A549 (cell line): ENCODE data around the gene CALN1. TPM values are rescaled to one million over a fixed set of nuclear protein-coding genes. Genes with fewer than 3 reads are reported as not detected.

Experiments used
- ATAC-seq, 2 experiments: fragments of 200-7000 bp in 1 of 2; fragments of >200 bp in 1 of 2; cut with Nextera tagmentation in 1 of 2; cut with Tn5 transposase in 1 of 2; 3 replicates each; pipeline versions ENCODE4 v1.8.0 to v1.9.1; 2018 to 2020; ENCODE audit warnings: mild to moderate bottlenecking in 1 of 2, moderate library complexity in 1 of 2
- CTCF ChIA-PET: fragments of 300-600 bp; sonication (Branson Sonifier 250); formaldehyde crosslinking; extraction: SDS; loops from one replicate; lab custom pipeline; 2021; ENCODE audit warnings: antibody characterized with exemption, inconsistent platforms; lab: Yijun Ruan, JAX
- POLR2A ChIA-PET: fragments of 350-600 bp; formaldehyde crosslinking; extraction: SDS; loops from one replicate; lab custom pipeline; 2021; ENCODE audit warnings: antibody characterized with exemption, inconsistent platforms; lab: Yijun Ruan, JAX
- DNase-seq, 2 experiments: peaks; one replicate each; pipeline versions ENCODE4 v3.0.0 to v3.0.0-alpha.2; 2011 to 2016; ENCODE audit warnings: low read depth in 1 of 2, low spot score in 1 of 2
- FAIRE-seq: peaks from 2 replicates; lab custom pipeline; 2011; peaks lifted over from hg19 to GRCh38; lab: Jason Lieb, UNC
- H3K27ac ChIP-seq, 2 experiments: fragments of >200 bp; sonication (Bioruptor Twin); formaldehyde crosslinking; 3 replicates each; pipeline ENCODE4 v1.5.1; 2016 to 2017
- H3K4me1 ChIP-seq: fragments of >200 bp; sonication (Bioruptor Twin); formaldehyde crosslinking; 3 replicates; pipeline ENCODE4 v1.6.1; 2016
- H3K4me2 ChIP-seq: fragments of >200 bp; sonication (Bioruptor Twin); formaldehyde crosslinking; 3 replicates; pipeline ENCODE4 v1.6.1; 2016
- H3K4me3 ChIP-seq: fragments of >200 bp; sonication (Bioruptor Twin); formaldehyde crosslinking; 3 replicates; pipeline ENCODE4 v1.5.1; 2016
- H3K9me3 ChIP-seq: fragments of >200 bp; sonication (Bioruptor Twin); formaldehyde crosslinking; 3 replicates; pipeline ENCODE4 v1.6.1; 2016
- BHLHE40 ChIP-seq: IDR thresholded peaks from 2 replicates; pipeline ENCODE4 v1.6.1; 2012; ENCODE audit warnings: low read depth, low read length, inconsistent platforms
- CBX8 ChIP-seq: fragments of 200-600 bp; sonication (generic); IDR thresholded peaks from 2 replicates; pipeline ENCODE4 v1.6.1; 2016
- CEBPB ChIP-seq, 2 experiments: fragments of >200 bp in 1 of 2; sonication (Bioruptor Twin) in 1 of 2; formaldehyde crosslinking in 1 of 2; IDR thresholded peaks; 2 replicates each; pipeline ENCODE4 v1.6.1; 2012 to 2016
- CHD2 ChIP-seq: fragments of 150-350 bp; IDR thresholded peaks from 2 replicates; pipeline ENCODE4 v1.6.1; 2014; ENCODE audit warnings: low read length; ENCODE audit not compliant: partially characterized antibody
- CHD4 ChIP-seq: fragments of 200-600 bp; sonication (generic); IDR thresholded peaks from 2 replicates; pipeline ENCODE4 v1.6.1; 2016; ENCODE audit warnings: antibody characterized with exemption, mild to moderate bottlenecking, borderline replicate concordance
- EHF ChIP-seq: fragments of 250-450 bp; sonication (Bioruptor Pico); IDR thresholded peaks from 2 replicates; pipeline ENCODE4 v1.5.0; 2020; ENCODE audit warnings: mild to moderate bottlenecking
- ELK1 ChIP-seq: fragments of 150-350 bp; IDR thresholded peaks from 2 replicates; pipeline ENCODE4 v1.6.1; 2014; ENCODE audit warnings: low read depth, mild to moderate bottlenecking, low read length
- ESRRA ChIP-seq: fragments of 150-350 bp; IDR thresholded peaks from 2 replicates; pipeline ENCODE4 v1.6.1; 2014; ENCODE audit warnings: mild to moderate bottlenecking, low read length, borderline replicate concordance
- FOSB ChIP-seq: fragments of 250-450 bp; sonication (Bioruptor Pico); IDR thresholded peaks from 2 replicates; pipeline ENCODE4 v1.5.0; 2020; ENCODE audit warnings: mild to moderate bottlenecking, moderate library complexity
- FOSL2 ChIP-seq, 2 experiments: fragments of 450-650 bp in 1 of 2; fragments of >200 bp in 1 of 2; sonication (Bioruptor Twin) in 1 of 2; formaldehyde crosslinking; IDR thresholded peaks; 2 replicates each; pipeline versions ENCODE4 v1.5.0 to v1.6.1; 2016 to 2020; ENCODE audit warnings: mild to moderate bottlenecking in 1 of 2, moderate library complexity in 1 of 2
- FOXS1 ChIP-seq: fragments of 250-450 bp; sonication (Bioruptor Pico); IDR thresholded peaks from 2 replicates; pipeline ENCODE4 v1.5.0; 2020; ENCODE audit warnings: mild to moderate bottlenecking, moderate library complexity
- HEYL ChIP-seq: fragments of 250-450 bp; sonication (Bioruptor Pico); IDR thresholded peaks from 2 replicates; pipeline ENCODE4 v1.8.0; 2021; ENCODE audit warnings: mild to moderate bottlenecking, moderate library complexity
- HOXA7 ChIP-seq: fragments of 250-450 bp; sonication (Bioruptor Pico); IDR thresholded peaks from 2 replicates; pipeline ENCODE4 v1.5.0; 2020; ENCODE audit warnings: mild to moderate bottlenecking, moderate library complexity
- HOXB13 ChIP-seq: fragments of 250-450 bp; sonication (Bioruptor Pico); IDR thresholded peaks from 2 replicates; pipeline ENCODE4 v1.5.0; 2020; ENCODE audit warnings: low read depth, mild to moderate bottlenecking, moderate library complexity
- HOXB5 ChIP-seq: fragments of 250-450 bp; sonication (Bioruptor Pico); IDR thresholded peaks from 2 replicates; pipeline ENCODE4 v1.5.0; 2020; ENCODE audit warnings: mild to moderate bottlenecking, moderate library complexity
- JUN ChIP-seq, 2 experiments: fragments of >200 bp; sonication (Bioruptor Twin); formaldehyde crosslinking; IDR thresholded peaks; 2 replicates in 1 of 2; 3 replicates in 1 of 2; pipeline ENCODE4 v1.6.1; 2016 to 2017
- JUNB ChIP-seq: fragments of >200 bp; sonication (Bioruptor Twin); formaldehyde crosslinking; IDR thresholded peaks from 2 replicates; pipeline ENCODE4 v1.6.1; 2016
- KDM1A ChIP-seq: fragments of 200-600 bp; sonication (generic); IDR thresholded peaks from 2 replicates; pipeline ENCODE4 v1.6.1; 2016; ENCODE audit warnings: low read depth, mild to moderate bottlenecking
- MAZ ChIP-seq: fragments of 150-350 bp; IDR thresholded peaks from 2 replicates; pipeline ENCODE4 v1.6.1; 2014; ENCODE audit warnings: antibody characterized with exemption, low read depth, low read length, borderline replicate concordance
- PHF8 ChIP-seq: fragments of 200-600 bp; sonication (generic); IDR thresholded peaks from 2 replicates; pipeline ENCODE4 v1.6.1; 2016; ENCODE audit warnings: low read depth, mild to moderate bottlenecking, antibody characterized with exemption, moderate library complexity, borderline replicate concordance
- POLR2A ChIP-seq: IDR thresholded peaks from 2 replicates; pipeline ENCODE4 v1.6.1; 2012; ENCODE audit warnings: mild to moderate bottlenecking, low read length
- RAD21 ChIP-seq, 2 experiments: fragments of >200 bp in 1 of 2; sonication (Bioruptor Twin) in 1 of 2; formaldehyde crosslinking in 1 of 2; IDR thresholded peaks in 1 of 2; conservative IDR thresholded peaks in 1 of 2; 2 replicates in 1 of 2; 3 replicates in 1 of 2; pipeline ENCODE4 v1.6.1; 2012 to 2018; ENCODE audit warnings: inconsistent platforms in 1 of 2
- RFX5 ChIP-seq: fragments of 450-650 bp; IDR thresholded peaks from 2 replicates; pipeline ENCODE4 v1.7.1; 2014; ENCODE audit warnings: antibody characterized with exemption, mild to moderate bottlenecking, moderate library complexity
- RNF2 ChIP-seq: fragments of 200-600 bp; sonication (generic); IDR thresholded peaks from 2 replicates; pipeline ENCODE4 v1.6.1; 2016; ENCODE audit warnings: low read depth, mild to moderate bottlenecking, antibody characterized with exemption, moderate library complexity, borderline replicate concordance
- SMC3 ChIP-seq: fragments of >200 bp; sonication (Bioruptor Twin); formaldehyde crosslinking; IDR thresholded peaks from 3 replicates; pipeline ENCODE4 v1.6.1; 2018; ENCODE audit warnings: inconsistent platforms
- SREBF2 ChIP-seq: fragments of 450-650 bp; IDR thresholded peaks from 2 replicates; pipeline ENCODE4 v1.6.1; 2014; ENCODE audit warnings: mild to moderate bottlenecking, moderate library complexity
- TFCP2L1 ChIP-seq: fragments of 250-450 bp; sonication (Bioruptor Pico); IDR thresholded peaks from 2 replicates; pipeline ENCODE4 v1.5.0; 2021; ENCODE audit warnings: mild to moderate bottlenecking
- TP53 ChIP-seq: fragments of 250-450 bp; sonication (Bioruptor Pico); IDR thresholded peaks from 2 replicates; pipeline ENCODE4 v1.5.0; 2021; ENCODE audit warnings: mild to moderate bottlenecking, moderate library complexity
- ZNF302 ChIP-seq: fragments of 250-450 bp; sonication (Bioruptor Pico); IDR thresholded peaks from 2 replicates; pipeline ENCODE4 v1.9.0; 2021; ENCODE audit warnings: inconsistent platforms, mild to moderate bottlenecking, moderate library complexity
- WGBS: methylation state at CpG from one replicate; pipeline ENCODE4 v1.1.6; 2017; ENCODE audit errors: missing lambda C conversion rate; 5-methylcytosine and 5-hydroxymethylcytosine counted together
- polyA plus RNA-seq, 4 experiments: library from polyadenylated mRNA; depleted of rRNA in 3 of 4; stranded (reverse); fragments of >200 nt; fragmentation: RNase III in 1 of 4; extraction: RNeasy Plus Mini Kit Qiagen cat#74134 plus additional on column Dnase treatment in 1 of 4; gene quantifications; 2 replicates in 3 of 4; 3 replicates in 1 of 4; pipeline ENCODE4 v1.2.3, GENCODE V29; 2011 to 2017

The CALN1 gene
- polyA plus RNA-seq, 2 of the 4 experiments (the other 2 are of a cell fraction), result not detected

GRCh38 chr7:71982851-71983250, 429.3 kb downstream of the CALN1 start:
- no peak overlapping the region for H3K4me3 ChIP-seq
- DNase-seq, result no peak
- FAIRE-seq, result no peak
- no peaks in the 10 kb centered on the region for H3K4me1 ChIP-seq
- 24% methylated on average over 4 of the region's 4 CpGs for WGBS
- ChIA-PET CTCF (no interaction called here), POLR2A (no interaction called here)
- TF ChIP-seq HOXA7 (CRISPR knock-in tag), result no peak
- no peak for TF ChIP-seq CHD2
- TF ChIP-seq HOXB13 (CRISPR knock-in tag), result no peak
- TF ChIP-seq SMC3, result no peak
- no peak for TF ChIP-seq ESRRA
- no peak for TF ChIP-seq RFX5
- TF ChIP-seq HOXB5, result no peak
- TF ChIP-seq ELK1, result no peak
- no peak for TF ChIP-seq TFCP2L1 (CRISPR knock-in tag)
- no peak for TF ChIP-seq BHLHE40
- TF ChIP-seq KDM1A, result no peak
- no peak for TF ChIP-seq CEBPB (IDR thresholded peaks at IDR 0.05)
- TF ChIP-seq JUN (IDR thresholded peaks at IDR 0.05), result no peak
- TF ChIP-seq FOSB (CRISPR knock-in tag), result no peak
- TF ChIP-seq CBX8, result no peak
- no peaks in the 10 kb centered on the region for H3K9me3 ChIP-seq
- H3K27ac ChIP-seq, result no peak overlapping the region
- ATAC-seq, result no peak
- H3K4me2 ChIP-seq, result no peak overlapping the region

GRCh38 chr7:71976645-71977044, 435.5 kb downstream of the CALN1 start:
- Histone ChIP-seq H3K4me3 (no peak overlapping the region), H3K4me1 (no peaks in the 10 kb centered on the region), H3K27ac (no peak overlapping the region), H3K4me2 (no peak overlapping the region), H3K9me3 (no peaks in the 10 kb centered on the region; the same call in 2 of the 3 replicates)
- no peak for DNase-seq
- no peak for TF ChIP-seq PHF8
- TF ChIP-seq ELK1, result no peak
- TF ChIP-seq JUNB, result no peak
- no peak for TF ChIP-seq CHD2
- TF ChIP-seq CEBPB (IDR thresholded peaks at IDR 0.05), result no peak
- TF ChIP-seq MAZ, result no peak
- TF ChIP-seq RAD21 (conservative IDR thresholded peaks at IDR 0.05 in 1 of 2, IDR thresholded peaks at IDR 0.05 in 1 of 2), result no peak
- FAIRE-seq, result no peak
- 2% methylated on average over 7 of the region's 7 CpGs for WGBS
- ChIA-PET POLR2A (no interaction called here), CTCF (interaction anchor here (1.3 kb wide), 1 partner anchor 12 kb away, joined by 3 read pairs; no protein-coding TSS in a partner anchor)
- no peak for ATAC-seq

GRCh38 chr7:71974611-71975010, 437.5 kb downstream of the CALN1 start:
- ATAC-seq, result no peak
- ChIA-PET POLR2A (no interaction called here), CTCF (no interaction called here)
- Histone ChIP-seq H3K27ac (no peak overlapping the region), H3K4me3 (no peak overlapping the region), H3K4me1 (no peaks in the 10 kb centered on the region)
- TF ChIP-seq POLR2A (no peak), FOSL2 (IDR thresholded peaks at IDR 0.05) (no peak), FOSL2 (CRISPR knock-in tag; IDR thresholded peaks at IDR 0.05) (no peak), TFCP2L1 (CRISPR knock-in tag) (no peak), TP53 (CRISPR knock-in tag) (no peak), RNF2 (no peak), RFX5 (no peak), CHD4 (no peak), FOXS1 (CRISPR knock-in tag) (no peak), EHF (no peak), MAZ (no peak), HEYL (CRISPR knock-in tag) (no peak), ZNF302 (CRISPR knock-in tag) (no peak), CBX8 (no peak), ELK1 (no peak), SREBF2 (no peak), PHF8 (no peak), RAD21 (conservative IDR thresholded peaks at IDR 0.05 in 1 of 2, IDR thresholded peaks at IDR 0.05 in 1 of 2) (no peak)
- TF ChIP-seq, all 56 proteins: peak for 0
- no peaks in the 10 kb centered on the region; the same call in 2 of the 3 replicates for H3K9me3 ChIP-seq
- FAIRE-seq (no peak), DNase-seq (no peak)
- WGBS, result 1% methylated on average over 6 of the region's 7 CpGs
- no peak overlapping the region for H3K4me2 ChIP-seq
